HepG2 (cell line): ENCODE data around the gene MAPKAPK3. TPM values are rescaled to one million over a fixed set of nuclear protein-coding genes. Genes with fewer than 3 reads are reported as not detected.

Experiments used
- ATAC-seq: fragments of 200-7000 bp; cut with Tn5 transposase; 3 replicates; pipeline ENCODE4 v1.9.1; 2020; ENCODE audit warnings: mild to moderate bottlenecking, moderate library complexity
- BruUV-seq: library from RNA; stranded (reverse); fragments of 400-500 nt; replicated peaks from 2 replicates; lab custom pipeline; 2021; lab: Mats Ljungman, UMichigan
- CTCF ChIA-PET: fragments of 300-600 bp; formaldehyde crosslinking; extraction: SDS; loops from one replicate; lab custom pipeline; 2021; ENCODE audit warnings: low total read pairs, inconsistent platforms, low intra/inter-chr PET ratio; lab: Yijun Ruan, JAX
- POLR2A ChIA-PET: fragments of 350-600 bp; sonication (Branson Sonifier 250); formaldehyde crosslinking; loops from one replicate; lab custom pipeline; 2020; ENCODE audit warnings: antibody characterized with exemption, inconsistent platforms; lab: Yijun Ruan, JAX
- DNase-seq: peaks from one replicate; pipeline ENCODE4 v3.0.0-alpha.2; 2015; ENCODE audit warnings: low spot score
- FAIRE-seq: peaks from 3 replicates; lab custom pipeline; 2011; peaks lifted over from hg19 to GRCh38; lab: Jason Lieb, UNC
- H2AFZ ChIP-seq: one replicate; pipeline ENCODE4 v1.6.1; 2011; ENCODE audit warnings: low read length, inconsistent platforms
- H3K27ac ChIP-seq: fragments of 300-600 bp; 3 replicates; pipeline ENCODE4 v1.8.0; 2011; ENCODE audit warnings: mixed run types, mild to moderate bottlenecking, mixed read lengths, low read length, inconsistent platforms; ENCODE audit not compliant: insufficient read depth; ENCODE audit errors: extremely low read length
- H3K27me3 ChIP-seq, 2 experiments: fragments of 200-600 bp in 1 of 2; 2 replicates in 1 of 2; 3 replicates in 1 of 2; pipeline versions ENCODE4 v1.6.0 to v1.8.0; 2011; ENCODE audit warnings: low read length in 2 of 2, mild to moderate bottlenecking in 2 of 2, moderate library complexity in 2 of 2, inconsistent platforms in 1 of 2; ENCODE audit not compliant: insufficient read depth in 2 of 2, control insufficient read depth in 1 of 2
- H3K36me3 ChIP-seq, 2 experiments: fragments of 200-600 bp in 1 of 2; replicated peaks in 1 of 2; 2 replicates in 1 of 2; 3 replicates in 1 of 2; pipeline versions ENCODE4 v1.5.1 to v1.8.0; 2011; ENCODE audit warnings: low read length in 2 of 2, inconsistent platforms in 1 of 2; ENCODE audit not compliant: insufficient read depth in 2 of 2, control insufficient read depth in 1 of 2
- H3K4me1 ChIP-seq: 2 replicates; pipeline ENCODE4 v1.5.1; 2012; ENCODE audit warnings: low read length, inconsistent platforms; ENCODE audit not compliant: insufficient read depth
- H3K4me2 ChIP-seq: 2 replicates; pipeline ENCODE4 v1.6.0; 2011; ENCODE audit warnings: low read depth, low read length, inconsistent platforms
- H3K4me3 ChIP-seq, 3 experiments: fragments of 200-600 bp in 1 of 3; sonication (generic), shearing (Covaris generic) in 1 of 3; replicated peaks in 1 of 3; 2 replicates each; pipeline ENCODE4 v1.5.1; 2011 to 2016; ENCODE audit warnings: low read length in 3 of 3, inconsistent platforms in 2 of 3, low read depth in 2 of 3, mild to moderate bottlenecking in 2 of 3, control low read depth in 1 of 3, mixed read lengths in 1 of 3; ENCODE audit not compliant: insufficient read depth in 1 of 3
- H3K79me2 ChIP-seq: one replicate; pipeline ENCODE4 v1.6.1; 2011; ENCODE audit warnings: low read length, inconsistent platforms; ENCODE audit not compliant: insufficient read depth
- H3K9ac ChIP-seq: 2 replicates; pipeline ENCODE4 v1.6.0; 2011; ENCODE audit warnings: mild to moderate bottlenecking, low read depth, low read length, inconsistent platforms; ENCODE audit not compliant: insufficient read depth
- H3K9me3 ChIP-seq: 2 replicates; pipeline ENCODE4 v1.5.1; 2012; ENCODE audit warnings: mild to moderate bottlenecking, low read length
- H4K20me1 ChIP-seq: 2 replicates; pipeline ENCODE4 v1.6.0; 2011; ENCODE audit warnings: inconsistent platforms, mild to moderate bottlenecking, low read length, moderate library complexity; ENCODE audit not compliant: insufficient read depth
- ASH2L ChIP-seq: fragments of 300-600, 200-600 bp; sonication (generic); IDR thresholded peaks from 2 replicates; pipeline ENCODE4 v1.7.0; 2017; ENCODE audit warnings: low read depth, mild to moderate bottlenecking, moderate library complexity, mixed read lengths, low read length; ENCODE audit not compliant: insufficient read length
- ETV6 ChIP-seq: sonication (generic); formaldehyde crosslinking; conservative IDR thresholded peaks from 2 replicates; pipeline ENCODE4 v1.4.0; 2020; ENCODE audit warnings: missing genetic modification reagents
- KDM5B ChIP-seq: sonication (generic); formaldehyde crosslinking; IDR thresholded peaks from 2 replicates; pipeline ENCODE4 v1.4.0; 2020; ENCODE audit warnings: missing genetic modification reagents, mild to moderate bottlenecking, borderline replicate concordance
- POGZ ChIP-seq: sonication (generic); formaldehyde crosslinking; IDR thresholded peaks from 2 replicates; pipeline ENCODE4 v1.4.0; 2020; ENCODE audit warnings: mild to moderate bottlenecking, missing genetic modification reagents
- PRDM10 ChIP-seq: sonication (generic); formaldehyde crosslinking; IDR thresholded peaks from 2 replicates; pipeline ENCODE4 v1.4.0; 2020; ENCODE audit warnings: low read depth, missing genetic modification reagents
- PRDM15 ChIP-seq: sonication (generic); formaldehyde crosslinking; IDR thresholded peaks from 2 replicates; pipeline ENCODE4 v1.4.0; 2020; ENCODE audit warnings: missing genetic modification reagents
- SYNCRIP ChIP-seq: fragments of 200-400 bp; formaldehyde crosslinking; IDR thresholded peaks from 2 replicates; pipeline ENCODE4 v1.6.1; 2018; ENCODE audit warnings: mild to moderate bottlenecking, low read depth, low read length; ENCODE audit not compliant: insufficient read depth
- WGBS: methylation state at CpG from one replicate; pipeline ENCODE4 v1.1.6; 2017; ENCODE audit warnings: low lambda C conversion rate; 5-methylcytosine and 5-hydroxymethylcytosine counted together
- in situ Hi-C: cut with HindIII; loops from 2 replicates; pipeline ENCODE4 v1.10.0; 2017; ENCODE audit warnings: low pct_unique_long_range_greater_than_20kb; ENCODE audit not compliant: extremely low pct_ligation_motif_present
- intact Hi-C: fragments of 100-400 bp; cut with micrococcal nuclease; formaldehyde crosslinking; loops from one replicate; pipeline ENCODE4 v1.10.0; 2022; ENCODE audit not compliant: unreplicated experiment
- polyA plus RNA-seq, 8 experiments: library from polyadenylated mRNA; depleted of rRNA in 3 of 8; stranded (reverse) in 7 of 8; unstranded in 1 of 8; fragments of >200 nt; fragmentation: Illumina TruSeq in 4 of 8; extraction: Trizol in 4 of 8; gene quantifications; 2 replicates each; pipeline versions ENCODE4 v1.2.1 to v1.2.3, GENCODE V29; 2011 to 2016; ENCODE audit warnings: low read depth in 4 of 8, missing spikeins in 1 of 8, mixed read lengths in 1 of 8; ENCODE audit not compliant: insufficient read depth in 1 of 8
- total RNA-seq, 5 experiments: library from RNA; depleted of rRNA; stranded (reverse); fragments of >200 nt; fragmentation: Illumina TruSeq; extraction: Trizol; gene quantifications; 2 replicates each; pipeline ENCODE4 v1.2.3, GENCODE V29; 2016; ENCODE audit warnings: low read depth in 1 of 5
- TF ChIP-seq, protein P1 (sequence below): sonication (generic); formaldehyde crosslinking; IDR thresholded peaks from 2 replicates; pipeline ENCODE4 v1.4.0; 2020; ENCODE audit warnings: mild to moderate bottlenecking, missing genetic modification reagents

Gene MAPKAPK3
- total and polyA plus RNA-seq, 2 of the 13 experiments (the other 11 are each of a cell fraction or from before 2014, with no cell fraction given): 39.9 to 41.2 TPM

- H3K27me3 ChIP-seq: no peaks in the 10 kb centered on the region
- no TSS peak for BruUV-seq
- in situ Hi-C loops: no loop called here
- H3K4me1 ChIP-seq: peaks cover 79% of the 10 kb centered on the region
- H3K4me2 ChIP-seq: peak overlapping the region; percentile 98
- H3K9me3 ChIP-seq: no peaks in the 10 kb centered on the region
- POLR2A ChIA-PET: interaction anchor here (1.1 to 4.7 kb wide), 13 partner anchors 11 to 789 kb away, joined by 3 to 176 read pairs (median 11); partner anchors contain the start of genes C3orf18, CISH, CYB561D2 and HEMK1
- H3K9ac ChIP-seq: peak overlapping the region; percentile 89
- CTCF ChIA-PET: no interaction called here
- no peaks in the 10 kb centered on the region for H4K20me1 ChIP-seq
- FAIRE-seq (peak; percentile 97), DNase-seq (peak; percentile 90), ATAC-seq (peak; percentile 80)
- no peak overlapping the region for H2AFZ ChIP-seq
- H3K27ac ChIP-seq: peak overlapping the region; percentile 97
- intact Hi-C loops: loop anchor here (1.0 kb wide), 1 partner anchor 10 kb away; the partner anchor contains the start of gene CISH
- H3K79me2 ChIP-seq: no peaks in the 10 kb centered on the region
- no peaks in the 10 kb centered on the region for H3K36me3 ChIP-seq
- WGBS: 3% methylated on average over 8 of the region's 14 CpGs
- H3K4me3 ChIP-seq: peak overlapping the region; percentile 47 to 72 (median 49); a peak in 5 of 6 replicates
- no peak for TF ChIP-seq SYNCRIP
- no peak for TF ChIP-seq KDM5B (CRISPR knock-in tag)
- no peak for TF ChIP-seq PRDM15 (CRISPR knock-in tag)
- TF ChIP-seq ETV6: peak; percentile 82; the same call in 1 of the 2 replicates
- no peak for TF ChIP-seq POGZ
- TF ChIP-seq, protein P1, sequence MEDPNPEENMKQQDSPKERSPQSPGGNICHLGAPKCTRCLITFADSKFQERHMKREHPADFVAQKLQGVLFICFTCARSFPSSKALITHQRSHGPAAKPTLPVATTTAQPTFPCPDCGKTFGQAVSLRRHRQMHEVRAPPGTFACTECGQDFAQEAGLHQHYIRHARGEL: no peak
- TF ChIP-seq ASH2L: peak; percentile 40
- TF ChIP-seq PRDM10 (CRISPR knock-in tag): peak; percentile 76
Observed at GRCh38 chr3:50600841-50601591, 15.9 kb upstream of the MAPKAPK3 start.
